IMR-90 (cell line): ENCODE data around the gene MLLT10. TPM values are rescaled to one million over a fixed set of nuclear protein-coding genes. Genes with fewer than 3 reads are reported as not detected.

Source experiments
- ATAC-seq: fragments of 200-7000 bp; cut with Tn5 transposase; 2 replicates; pipeline ENCODE4 v1.9.1; 2020; ENCODE audit warnings: low read depth, mild to moderate bottlenecking, moderate library complexity
- BruUV-seq: library from RNA; stranded (reverse); fragments of 400-500 nt; replicated peaks from 2 replicates; lab custom pipeline; 2021; lab: Mats Ljungman, UMichigan
- CTCF ChIA-PET: fragments of 300-600 bp; formaldehyde crosslinking; extraction: SDS; loops from one replicate; lab custom pipeline; 2021; ENCODE audit warnings: antibody characterized with exemption; lab: Yijun Ruan, JAX
- POLR2A ChIA-PET: fragments of 300-600 bp; sonication (Branson Sonifier 250); formaldehyde crosslinking; loops from one replicate; lab custom pipeline; 2022; ENCODE audit warnings: antibody characterized with exemption; ENCODE audit not compliant: unreplicated experiment; lab: Charles Lee
- DNase-seq: peaks from one replicate; pipeline ENCODE4 v3.0.0; 2013
- H2AFZ ChIP-seq: replicated peaks from 2 replicates; pipeline ENCODE3; 2013; ENCODE audit warnings: low read length, mild to moderate bottlenecking; ENCODE audit not compliant: poor library complexity
- H2AK5ac ChIP-seq: 2 replicates; pipeline ENCODE4 v1.6.1; 2013; ENCODE audit warnings: low read depth, low read length, inconsistent platforms
- H2AK9ac ChIP-seq: replicated peaks from 2 replicates; pipeline ENCODE3; 2013; ENCODE audit warnings: mild to moderate bottlenecking, low read depth, low read length, moderate library complexity; ENCODE audit not compliant: poor library complexity
- H2BK120ac ChIP-seq: 2 replicates; pipeline ENCODE4 v1.6.1; 2013; ENCODE audit warnings: low read depth, low read length, inconsistent platforms
- H2BK15ac ChIP-seq: 3 replicates; pipeline ENCODE4 v1.6.1; 2013; ENCODE audit warnings: low read depth, low read length, inconsistent platforms
- H2BK20ac ChIP-seq: 2 replicates; pipeline ENCODE4 v1.6.1; 2013; ENCODE audit warnings: low read depth, mild to moderate bottlenecking, inconsistent platforms, low read length, moderate library complexity
- H2BK5ac ChIP-seq: 2 replicates; pipeline ENCODE4 v1.6.1; 2013; ENCODE audit warnings: mild to moderate bottlenecking, low read depth, low read length, inconsistent platforms; ENCODE audit not compliant: poor library complexity, severe bottlenecking
- H3K14ac ChIP-seq: replicated peaks from 2 replicates; pipeline ENCODE4 v1.6.1; 2013; ENCODE audit warnings: low read depth, low read length, inconsistent platforms
- H3K18ac ChIP-seq: 2 replicates; pipeline ENCODE4 v1.6.1; 2013; ENCODE audit warnings: low read depth, low read length, control low read depth
- H3K23ac ChIP-seq: 2 replicates; pipeline ENCODE4 v1.6.1; 2013; ENCODE audit warnings: low read depth, low read length, inconsistent platforms
- H3K27ac ChIP-seq: 2 replicates; pipeline ENCODE4 v1.5.1; 2013; ENCODE audit warnings: mild to moderate bottlenecking, control low read depth, low read length; ENCODE audit not compliant: insufficient read depth
- H3K27me3 ChIP-seq: 2 replicates; pipeline ENCODE4 v1.6.1; 2013; ENCODE audit warnings: low read length; ENCODE audit not compliant: control insufficient read depth, insufficient read depth
- H3K36me3 ChIP-seq: 2 replicates; pipeline ENCODE4 v1.6.1; 2013; ENCODE audit warnings: low read length, mixed read lengths; ENCODE audit not compliant: control insufficient read depth, insufficient read depth
- H3K4ac ChIP-seq: 2 replicates; pipeline ENCODE4 v1.6.1; 2013; ENCODE audit warnings: low read depth, low read length, inconsistent platforms
- H3K4me1 ChIP-seq: 2 replicates; pipeline ENCODE4 v1.6.1; 2013; ENCODE audit warnings: low read length, mixed read lengths; ENCODE audit not compliant: control insufficient read depth, insufficient read depth
- H3K4me2 ChIP-seq: 2 replicates; pipeline ENCODE4 v1.6.1; 2013; ENCODE audit warnings: low read depth, mild to moderate bottlenecking, control low read depth, low read length, moderate library complexity
- H3K4me3 ChIP-seq: 2 replicates; pipeline ENCODE4 v1.5.1; 2013; ENCODE audit warnings: low read depth, mild to moderate bottlenecking, control low read depth, low read length, moderate library complexity; ENCODE audit not compliant: insufficient read depth
- H3K56ac ChIP-seq: 2 replicates; pipeline ENCODE4 v1.6.1; 2013; ENCODE audit warnings: low read length, inconsistent platforms; ENCODE audit not compliant: insufficient read depth; ENCODE audit errors: extremely low read depth
- H3K79me1 ChIP-seq, 2 experiments: 2 replicates each; pipeline ENCODE4 v1.6.1; 2013; ENCODE audit warnings: low read length in 2 of 2, inconsistent platforms in 1 of 2, low read depth in 1 of 2
- H3K9ac ChIP-seq: 2 replicates; pipeline ENCODE4 v1.6.1; 2013; ENCODE audit warnings: low read depth, low read length, control low read depth
- H3K9me1 ChIP-seq: 2 replicates; pipeline ENCODE4 v1.6.1; 2013; ENCODE audit warnings: low read length, inconsistent platforms; ENCODE audit not compliant: insufficient read depth
- H3K9me3 ChIP-seq: 2 replicates; pipeline ENCODE4 v1.6.1; 2013; ENCODE audit warnings: low read length; ENCODE audit not compliant: control insufficient read depth, insufficient read depth
- H4K20me1 ChIP-seq: 2 replicates; pipeline ENCODE4 v1.6.1; 2013; ENCODE audit warnings: low read length, inconsistent platforms; ENCODE audit not compliant: insufficient read depth
- H4K5ac ChIP-seq: 2 replicates; pipeline ENCODE4 v1.6.1; 2013; ENCODE audit warnings: mild to moderate bottlenecking, low read depth, low read length, control low read depth
- H4K8ac ChIP-seq, 2 experiments: 2 replicates each; pipeline ENCODE4 v1.6.1; 2013; ENCODE audit warnings: low read depth in 2 of 2, low read length in 2 of 2, control low read depth in 1 of 2, inconsistent platforms in 1 of 2
- H4K91ac ChIP-seq: 2 replicates; pipeline ENCODE4 v1.6.1; 2013; ENCODE audit warnings: low read depth, low read length, inconsistent platforms; ENCODE audit not compliant: insufficient read depth
- BHLHE40 ChIP-seq: fragments of 150-350 bp; IDR thresholded peaks from 2 replicates; pipeline ENCODE4 v1.6.1; 2016; ENCODE audit warnings: mild to moderate bottlenecking, low read depth, low read length
- FOS ChIP-seq: fragments of 150-350 bp; IDR thresholded peaks from 2 replicates; pipeline ENCODE4 v1.6.1; 2016; ENCODE audit warnings: low read depth, low read length
- MAZ ChIP-seq: IDR thresholded peaks from 2 replicates; pipeline ENCODE4 v1.6.1; 2012; ENCODE audit warnings: low read depth, mild to moderate bottlenecking, low read length, improper control_type of control experiment, moderate library complexity, borderline replicate concordance
- NFE2L2 ChIP-seq: fragments of 150-350 bp; IDR thresholded peaks from 2 replicates; pipeline ENCODE4 v1.6.1; 2016; ENCODE audit warnings: low read depth, mild to moderate bottlenecking, low read length
- POLR2A ChIP-seq: IDR thresholded peaks from 2 replicates; pipeline ENCODE4 v1.6.1; 2012; ENCODE audit warnings: mild to moderate bottlenecking, low read depth, low read length
- WGBS, 2 experiments: methylation state at CpG; one replicate each; pipeline versions ENCODE4 v1.1.5 to v1.1.7; 2013; ENCODE audit warnings: missing lambda C conversion rate in 2 of 2; ENCODE audit not compliant: insufficient read length in 1 of 2; ENCODE audit errors: extremely low coverage in 2 of 2; 5-methylcytosine and 5-hydroxymethylcytosine counted together
- dilution Hi-C: fragments of 300-500 bp; cut with HindIII; formaldehyde crosslinking; loops from one replicate; pipeline ENCODE4 v1.14.3; 2018; ENCODE audit warnings: low sequenced_read_pairs; ENCODE audit not compliant: unreplicated experiment
- in situ Hi-C: fragments of 300-500 bp; cut with MboI; formaldehyde crosslinking; loops from 3 replicates; pipeline ENCODE4 v1.14.3; 2019; ENCODE audit warnings: low sequenced_read_pairs, inconsistent platforms, mixed read lengths
- intact Hi-C: fragments of 100-400 bp; cut with micrococcal nuclease; formaldehyde crosslinking; loops from 2 replicates; pipeline ENCODE4 v1.10.0; 2022
- polyA plus RNA-seq, 3 experiments: library from polyadenylated mRNA; depleted of rRNA; stranded (reverse); fragments of >200 nt; gene quantifications; 2 replicates each; pipeline ENCODE4 v1.2.3, GENCODE V29; 2012; ENCODE audit warnings: low replicate concordance in 1 of 3
- total RNA-seq: library from RNA; depleted of rRNA; stranded (reverse); fragments of >200 nt; gene quantifications from 2 replicates; pipeline ENCODE4 v1.2.3, GENCODE V29; 2012

Gene MLLT10
- total and polyA plus RNA-seq, 2 of the 4 experiments (the other 2 are of a cell fraction) = 22.5 to 29.0 TPM

- H3K23ac ChIP-seq = no peak overlapping the region
- H2AK5ac ChIP-seq = no peak overlapping the region
- no peak for TF ChIP-seq NFE2L2
- no peak for TF ChIP-seq MAZ
- TF ChIP-seq BHLHE40 = no peak
- TF ChIP-seq POLR2A = no peak
- no peak for TF ChIP-seq FOS
- H3K18ac ChIP-seq = no peak overlapping the region
- H3K4ac ChIP-seq = no peak overlapping the region
- no peak overlapping the region for H4K5ac ChIP-seq
- no peak overlapping the region for H2BK5ac ChIP-seq
- no peaks in the 10 kb centered on the region for H3K27me3 ChIP-seq
- WGBS, 2 experiments = no CpG with 5 or more reads among the region's 4 CpGs
- no peak overlapping the region for H2AFZ ChIP-seq
- intact Hi-C loops = loop anchor here (1.0 kb wide), 1 partner anchor 212 kb away; no protein-coding TSS in a partner anchor
- H2BK15ac ChIP-seq = no peak overlapping the region
- DNase-seq = no peak
- H3K79me1 ChIP-seq = no peaks in the 10 kb centered on the region
- POLR2A ChIA-PET = no interaction called here
- H4K8ac ChIP-seq = no peak overlapping the region
- no peak for ATAC-seq
- no peak overlapping the region for H3K4me2 ChIP-seq
- CTCF ChIA-PET = interaction anchor here (0.6 to 1.7 kb wide), 4 partner anchors 197 to 1627 kb away, joined by 3 to 6 read pairs (median 5); no protein-coding TSS in a partner anchor
- H3K9me1 ChIP-seq = no peaks in the 10 kb centered on the region
- no peak overlapping the region for H3K14ac ChIP-seq
- no peaks in the 10 kb centered on the region for H4K20me1 ChIP-seq
- H3K9me3 ChIP-seq = no peaks in the 10 kb centered on the region
- peaks cover 3% of the 10 kb centered on the region; the same call in 1 of the 2 replicates for H3K4me1 ChIP-seq
- no peak overlapping the region for H3K9ac ChIP-seq
- H2BK20ac ChIP-seq = no peak overlapping the region
- dilution Hi-C loops = no loop called here
- no peak overlapping the region for H2BK120ac ChIP-seq
- no TSS peak for BruUV-seq
- in situ Hi-C loops = loop anchor here (10.0 to 25.0 kb wide), 3 partner anchors 403 to 1497 kb away; no protein-coding TSS in a partner anchor
- H3K4me3 ChIP-seq = no peak overlapping the region
- no peak overlapping the region for H2AK9ac ChIP-seq
- H3K36me3 ChIP-seq = no peaks in the 10 kb centered on the region
- no peak overlapping the region for H3K27ac ChIP-seq
- no peak overlapping the region for H4K91ac ChIP-seq
- H3K56ac ChIP-seq = no peak overlapping the region
Measured at GRCh38 chr10:21490028-21490710, 43.9 kb upstream of the MLLT10 start.
